Mammary microvascular endothelial cell (primary cell): ENCODE measurements around the gene ASB3. TPM values are rescaled to one million over a fixed set of nuclear protein-coding genes. Genes with fewer than 3 reads are reported as not detected.

Experiments
- total RNA-seq: library from RNA; depleted of rRNA; stranded (reverse); fragments of >200 nt; gene quantifications from 2 replicates; pipeline ENCODE4 v1.2.3, GENCODE V29; 2015

The ASB3 gene, protein sequence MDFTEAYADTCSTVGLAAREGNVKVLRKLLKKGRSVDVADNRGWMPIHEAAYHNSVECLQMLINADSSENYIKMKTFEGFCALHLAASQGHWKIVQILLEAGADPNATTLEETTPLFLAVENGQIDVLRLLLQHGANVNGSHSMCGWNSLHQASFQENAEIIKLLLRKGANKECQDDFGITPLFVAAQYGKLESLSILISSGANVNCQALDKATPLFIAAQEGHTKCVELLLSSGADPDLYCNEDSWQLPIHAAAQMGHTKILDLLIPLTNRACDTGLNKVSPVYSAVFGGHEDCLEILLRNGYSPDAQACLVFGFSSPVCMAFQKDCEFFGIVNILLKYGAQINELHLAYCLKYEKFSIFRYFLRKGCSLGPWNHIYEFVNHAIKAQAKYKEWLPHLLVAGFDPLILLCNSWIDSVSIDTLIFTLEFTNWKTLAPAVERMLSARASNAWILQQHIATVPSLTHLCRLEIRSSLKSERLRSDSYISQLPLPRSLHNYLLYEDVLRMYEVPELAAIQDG
- total RNA-seq: 10.0 and 11.0 TPM in 2 replicates

DNA sequence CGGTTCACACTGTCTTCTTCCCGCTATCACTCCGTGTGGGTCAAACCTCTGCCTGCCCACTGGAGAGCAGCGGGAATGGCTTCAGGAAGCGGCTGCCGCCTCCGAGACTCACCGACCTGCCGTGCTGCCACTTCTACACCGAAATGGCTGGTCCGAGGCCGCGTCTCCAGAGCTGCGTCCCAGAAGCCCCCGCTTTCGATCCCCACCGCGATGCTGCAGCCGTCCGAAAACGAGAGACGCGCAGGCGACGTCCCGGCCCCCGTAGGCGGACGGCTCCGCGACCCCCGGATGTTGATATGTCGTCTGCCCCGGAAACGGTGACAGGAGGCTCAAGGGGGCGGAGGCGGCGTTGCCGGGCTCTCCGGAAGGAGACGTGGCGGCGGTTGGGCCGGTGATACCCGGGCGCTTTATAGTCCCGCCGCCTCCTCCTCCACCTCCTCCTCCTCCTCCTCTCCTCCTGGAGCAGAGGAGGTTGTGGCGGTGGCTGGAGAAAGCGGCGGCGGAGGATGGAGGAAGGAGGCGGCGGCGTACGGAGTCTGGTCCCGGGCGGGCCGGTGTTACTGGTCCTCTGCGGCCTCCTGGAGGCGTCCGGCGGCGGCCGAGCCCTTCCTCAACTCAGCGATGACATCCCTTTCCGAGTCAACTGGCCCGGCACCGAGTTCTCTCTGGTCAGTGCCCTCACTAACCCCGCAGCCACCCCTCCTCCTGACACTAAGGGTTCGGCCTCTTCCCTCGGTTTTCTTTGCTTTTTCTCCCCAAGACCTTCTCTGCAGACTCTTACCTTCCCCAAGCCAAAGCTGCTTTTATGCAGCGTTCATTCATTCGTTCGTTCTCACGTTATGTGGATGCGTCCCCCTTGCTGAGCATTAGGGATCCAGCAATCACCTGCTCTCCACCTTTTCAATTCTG, at the start of gene ASB3, which contains the start of gene ERLEC1:
Gene ASB3 (minus strand): TSS at position 249 of the 909 bp plus-strand sequence. CDS start 21,381 bp downstream, outside the sequence.
Gene ERLEC1 (plus strand): TSS at position 340 of the 909 bp plus-strand sequence. CDS start 167 bp downstream, at position 507.

DNA sequence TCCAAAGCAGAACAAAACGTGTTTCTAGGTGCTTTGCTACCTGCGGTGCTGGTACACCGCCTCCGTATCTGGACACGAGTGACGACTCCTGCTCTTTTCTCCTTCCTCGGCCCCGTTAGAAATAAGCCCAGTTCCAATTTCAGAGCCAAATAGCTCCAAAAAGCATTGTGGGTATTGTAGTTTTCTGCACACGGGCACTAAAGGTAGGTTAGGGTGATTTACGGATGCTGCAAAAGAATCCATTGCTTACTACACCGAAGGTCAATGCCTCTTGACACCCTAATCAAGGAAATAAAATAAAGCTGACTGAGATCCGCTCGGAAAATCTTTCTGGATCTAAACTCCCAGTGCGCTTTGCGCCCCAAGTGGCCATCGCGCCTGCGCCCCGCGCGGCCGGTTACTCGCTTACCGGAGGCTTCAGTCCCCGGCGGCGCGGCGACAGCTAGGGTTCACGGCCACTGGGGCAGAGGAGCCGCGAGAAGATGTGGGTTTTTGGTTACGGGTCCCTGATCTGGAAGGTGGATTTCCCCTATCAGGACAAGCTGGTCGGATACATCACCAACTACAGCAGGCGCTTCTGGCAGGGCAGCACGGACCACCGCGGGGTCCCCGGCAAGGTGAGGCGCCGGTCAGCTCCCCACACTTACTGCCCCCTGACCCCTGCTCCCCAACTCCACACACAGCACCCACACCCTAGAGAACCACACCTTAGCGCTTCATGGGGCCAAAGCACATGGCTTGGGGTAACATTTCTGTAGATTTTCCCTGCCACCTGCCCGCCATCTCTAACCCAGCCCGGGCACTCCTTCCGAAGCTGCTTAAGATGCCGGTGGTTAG, 19.1 kb downstream of the ASB3 start, which contains the start of gene CHAC2:
Gene CHAC2 (plus strand): TSS at position 400 of the 837 bp plus-strand sequence. CDS start 83 bp downstream, at position 483.

Other genes starting within 250 kb of the ASB3 start
- gene CHAC2, start 19.1 kb downstream of the ASB3 start, total RNA-seq: 21.4 TPM in 2 replicates
- 35.3 and 43.2 TPM in 2 replicates for gene ERLEC1, start 91 bp upstream of the ASB3 start, total RNA-seq
- 0.27 and 0.94 TPM in 2 replicates for gene GPR75, start 73.0 kb upstream of the ASB3 start, total RNA-seq
- gene PSME4, start 184.0 kb upstream of the ASB3 start, total RNA-seq: 32.0 and 37.0 TPM in 2 replicates